ENCODE measurements around the gene TIGD1. TPM values are rescaled to one million over a fixed set of nuclear protein-coding genes. Genes with fewer than 3 reads are reported as not detected.
"Not testable (repeated sequence)": the region's sequence is repeated elsewhere in the genome, so short reads cannot be mapped to it uniquely, and the experiment has no call there.

The TIGD1 gene
- total RNA-seq, 2 donors from 2014 or later, result 3.2 to 9.4 TPM

- Mint-ChIP-seq H3K27ac (no peak overlapping the region), H3K36me3 (peaks cover 18% of the 10 kb centered on the region), H3K9me3 (no peaks in the 10 kb centered on the region), H3K27me3 (no peaks in the 10 kb centered on the region), H3K4me3 (no peak overlapping the region), H3K4me1 (ENCODE audit: low read depth in 2 of 2) (peaks cover 15 to 16% of the 10 kb centered on the region in 2 donors)
- ATAC-seq (no peak), DNase-seq (ENCODE audit: low spot score) (no peak)
Measured at GRCh38 chr2:232577841-232578240, 27.5 kb upstream of the TIGD1 start.

DNA sequence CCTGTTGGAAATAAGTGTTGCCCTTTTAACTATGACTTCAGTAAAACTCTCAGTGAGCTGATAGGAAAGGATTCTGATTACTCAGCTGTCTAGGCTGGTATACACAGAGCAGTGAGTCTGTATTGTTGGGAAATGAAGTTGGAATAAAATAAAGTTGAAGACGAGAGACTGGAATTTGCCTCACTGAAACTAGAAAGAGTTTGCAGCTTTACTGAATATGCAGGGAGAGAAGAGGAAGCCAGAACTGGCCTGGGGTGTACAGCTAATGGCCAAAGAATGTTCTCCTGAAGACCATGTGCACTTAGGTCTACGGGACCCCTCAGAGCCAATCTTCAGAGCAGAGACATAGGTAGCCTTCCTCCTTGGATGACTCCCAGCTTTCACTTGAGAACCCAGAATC, 26.6 kb upstream of the TIGD1 start:
- H3K27ac Mint-ChIP-seq, result no peak overlapping the region
- H3K36me3 Mint-ChIP-seq, result peaks cover 18% of the 10 kb centered on the region
- H3K4me3 Mint-ChIP-seq, result no peak overlapping the region
- no peak for ATAC-seq
- peaks cover 15 to 16% of the 10 kb centered on the region in 2 donors for H3K4me1 Mint-ChIP-seq (ENCODE audit: low read depth in 2 of 2)
- no peak for DNase-seq (ENCODE audit: low spot score)
- H3K27me3 Mint-ChIP-seq, result no peaks in the 10 kb centered on the region
- H3K9me3 Mint-ChIP-seq, result no peaks in the 10 kb centered on the region

- H3K4me1 Mint-ChIP-seq (ENCODE audit: low read depth in 2 of 2), result peaks cover 8 to 11% of the 10 kb centered on the region in 2 donors
- H3K27me3 Mint-ChIP-seq, result no peaks in the 10 kb centered on the region
- H3K4me3 Mint-ChIP-seq, result no peak overlapping the region
- ATAC-seq, result no peak
- H3K36me3 Mint-ChIP-seq, result peaks cover 7% of the 10 kb centered on the region
- no peak for DNase-seq (ENCODE audit: low spot score)
- no peaks in the 10 kb centered on the region for H3K9me3 Mint-ChIP-seq
- no peak overlapping the region for H3K27ac Mint-ChIP-seq
Measured at GRCh38 chr2:232575404-232575746, 25.0 kb upstream of the TIGD1 start.

DNA sequence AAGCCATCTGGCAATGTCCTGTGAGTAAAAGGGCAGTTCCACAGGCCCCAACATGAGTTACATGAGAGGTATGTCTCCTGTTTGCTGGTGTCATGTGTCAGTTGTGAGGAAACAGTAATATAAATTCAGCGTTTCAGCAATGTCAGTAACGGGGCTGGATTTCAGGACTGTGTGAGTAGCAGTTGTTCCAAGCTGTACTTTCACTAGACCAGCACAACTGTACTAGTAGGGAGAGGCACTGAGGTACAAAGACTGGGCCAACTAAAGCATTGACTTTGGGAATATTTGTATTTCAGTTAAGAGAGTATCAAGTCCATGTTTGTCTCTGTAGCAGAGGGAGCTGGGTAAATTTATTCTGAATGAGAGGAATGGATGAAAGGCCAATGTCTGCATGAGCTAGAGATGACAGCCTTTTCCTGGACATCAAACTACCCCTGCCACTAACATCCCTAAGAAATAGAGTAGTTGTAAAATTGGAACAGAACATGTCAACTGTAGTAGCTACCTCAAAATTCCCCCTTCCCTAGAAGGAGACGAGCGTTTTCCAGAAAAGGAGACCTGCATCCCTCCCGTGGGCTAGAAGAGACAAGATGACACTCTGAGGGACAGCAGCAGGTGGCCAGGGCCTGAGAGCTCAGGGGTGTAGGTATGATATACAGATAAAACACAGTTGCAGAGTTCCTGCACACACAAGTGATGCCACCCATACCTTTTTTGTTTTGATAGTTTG, 24.5 kb upstream of the TIGD1 start:
- ATAC-seq (no peak), DNase-seq (ENCODE audit: low spot score) (no peak)
- Mint-ChIP-seq H3K4me3 (no peak overlapping the region), H3K27me3 (no peaks in the 10 kb centered on the region), H3K9me3 (no peaks in the 10 kb centered on the region), H3K4me1 (ENCODE audit: low read depth in 2 of 2) (peaks cover 3 to 6% of the 10 kb centered on the region in 2 donors), H3K36me3 (peaks cover 7% of the 10 kb centered on the region), H3K27ac (no peak overlapping the region)

- ATAC-seq, result no peak
- DNase-seq (ENCODE audit: low spot score), result no peak
- Mint-ChIP-seq H3K4me1 (ENCODE audit: low read depth in 2 of 2) (peaks cover 0 to 4% of the 10 kb centered on the region in 2 donors), H3K9me3 (no peaks in the 10 kb centered on the region), H3K36me3 (peaks cover 14% of the 10 kb centered on the region), H3K4me3 (no peak overlapping the region), H3K27me3 (no peaks in the 10 kb centered on the region), H3K27ac (no peak overlapping the region)
Measured at GRCh38 chr2:232573771-232574435, 23.5 kb upstream of the TIGD1 start.

- peaks cover 22% of the 10 kb centered on the region for H3K36me3 Mint-ChIP-seq
- ATAC-seq (no peak), DNase-seq (ENCODE audit: low spot score) (no peak)
- no peak overlapping the region for H3K27ac Mint-ChIP-seq
- peaks cover 0 to 8% of the 10 kb centered on the region in 2 donors for H3K4me1 Mint-ChIP-seq (ENCODE audit: low read depth in 2 of 2)
- H3K27me3 Mint-ChIP-seq, result no peaks in the 10 kb centered on the region
- H3K4me3 Mint-ChIP-seq, result no peak overlapping the region
- no peaks in the 10 kb centered on the region for H3K9me3 Mint-ChIP-seq
Measured at GRCh38 chr2:232573042-232573441, 22.7 kb upstream of the TIGD1 start.

DNA sequence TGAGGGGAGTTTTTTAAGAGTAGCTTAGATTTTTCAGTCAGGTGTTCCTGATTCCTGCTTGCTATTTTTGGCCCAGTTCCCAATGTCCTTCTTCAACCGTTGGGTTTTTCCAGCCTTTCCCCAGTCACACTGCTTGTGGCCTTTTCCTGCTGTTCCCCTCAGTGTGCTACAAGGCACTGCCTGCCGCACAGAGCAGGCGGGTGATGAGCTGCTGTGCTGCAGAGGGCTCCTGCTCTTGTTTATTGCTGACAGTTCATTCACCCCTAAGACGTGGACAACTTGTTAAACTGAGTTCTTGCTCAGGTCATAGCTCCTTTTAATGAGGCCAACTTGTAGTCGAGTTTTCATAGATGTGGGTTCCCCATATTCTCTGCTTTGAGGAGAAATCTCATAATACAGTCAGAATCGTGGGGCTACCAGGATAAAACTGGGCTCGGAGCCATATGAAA, 20.7 kb upstream of the TIGD1 start:
- Mint-ChIP-seq H3K4me3 (no peak overlapping the region), H3K27ac (no peak overlapping the region), H3K4me1 (ENCODE audit: low read depth in 2 of 2) (peaks cover 0 to 8% of the 10 kb centered on the region in 2 donors), H3K36me3 (peaks cover 25% of the 10 kb centered on the region), H3K27me3 (no peaks in the 10 kb centered on the region), H3K9me3 (no peaks in the 10 kb centered on the region)
- DNase-seq (ENCODE audit: low spot score) (no peak), ATAC-seq (no peak)

DNA sequence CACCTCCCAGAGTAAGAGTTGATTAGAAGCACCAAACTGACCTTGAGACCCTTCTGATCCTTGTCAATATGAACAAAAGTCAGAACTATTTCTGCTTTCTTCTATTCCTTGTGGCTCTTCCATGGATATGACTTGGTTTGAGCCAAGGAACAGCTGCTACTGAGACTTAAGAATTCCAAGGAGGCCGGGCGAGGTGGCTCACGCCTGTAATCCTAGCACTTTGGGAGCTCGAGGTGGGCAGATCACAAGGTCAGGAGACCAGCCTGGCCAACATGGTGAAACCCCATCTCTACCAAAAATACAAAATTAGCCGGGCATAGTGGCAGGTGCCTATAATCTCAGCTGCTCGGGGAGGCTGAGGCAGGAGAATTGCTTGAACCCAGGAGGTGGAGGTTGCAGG, 20.1 kb upstream of the TIGD1 start:
- not testable (repeated sequence) for H3K27ac Mint-ChIP-seq; H3K27me3 Mint-ChIP-seq; ATAC-seq; H3K9me3 Mint-ChIP-seq; H3K4me3 Mint-ChIP-seq; DNase-seq (ENCODE audit: low spot score); H3K4me1 Mint-ChIP-seq (ENCODE audit: low read depth in 2 of 2)
- H3K36me3 Mint-ChIP-seq, result peaks cover 25% of the 10 kb centered on the region

GRCh38 chr2:232569541-232569940, 19.2 kb upstream of the TIGD1 start:
- no peak for DNase-seq (ENCODE audit: low spot score)
- no peaks in the 10 kb centered on the region for H3K9me3 Mint-ChIP-seq
- H3K4me1 Mint-ChIP-seq (ENCODE audit: low read depth in 2 of 2), result peaks cover 0 to 8% of the 10 kb centered on the region in 2 donors
- H3K36me3 Mint-ChIP-seq, result peaks cover 29% of the 10 kb centered on the region
- no peaks in the 10 kb centered on the region for H3K27me3 Mint-ChIP-seq
- ATAC-seq, result no peak
- no peak overlapping the region for H3K4me3 Mint-ChIP-seq
- no peak overlapping the region for H3K27ac Mint-ChIP-seq

GRCh38 chr2:232568161-232568560, 17.8 kb upstream of the TIGD1 start:
- Mint-ChIP-seq H3K36me3 (peaks cover 25% of the 10 kb centered on the region), H3K27me3 (no peaks in the 10 kb centered on the region), H3K4me1 (ENCODE audit: low read depth in 2 of 2) (peaks cover 0 to 8% of the 10 kb centered on the region in 2 donors), H3K27ac (no peak overlapping the region), H3K9me3 (no peaks in the 10 kb centered on the region), H3K4me3 (no peak overlapping the region)
- DNase-seq (ENCODE audit: low spot score), result no peak
- ATAC-seq, result no peak

- Mint-ChIP-seq H3K9me3 (no peaks in the 10 kb centered on the region), H3K27me3 (no peaks in the 10 kb centered on the region), H3K27ac (no peak overlapping the region), H3K4me1 (ENCODE audit: low read depth in 2 of 2) (peaks cover 0 to 8% of the 10 kb centered on the region in 2 donors), H3K4me3 (no peak overlapping the region), H3K36me3 (peaks cover 25% of the 10 kb centered on the region)
- ATAC-seq (no peak), DNase-seq (ENCODE audit: low spot score) (no peak)
Measured at GRCh38 chr2:232567721-232568120, 17.4 kb upstream of the TIGD1 start.

- Mint-ChIP-seq H3K4me1 (ENCODE audit: low read depth in 2 of 2) (peaks cover 0 to 1% of the 10 kb centered on the region in 2 donors), H3K9me3 (no peaks in the 10 kb centered on the region), H3K4me3 (no peak overlapping the region), H3K27me3 (no peaks in the 10 kb centered on the region), H3K36me3 (peaks cover 23% of the 10 kb centered on the region), H3K27ac (peak overlapping the region in 1 of 2 donors; percentile 48)
- DNase-seq (ENCODE audit: low spot score), result no peak
- no peak for ATAC-seq
Measured at GRCh38 chr2:232563580-232563979, 13.2 kb upstream of the TIGD1 start.

- H3K36me3 Mint-ChIP-seq, result peaks cover 23% of the 10 kb centered on the region
- no peaks in the 10 kb centered on the region for H3K9me3 Mint-ChIP-seq
- ATAC-seq, result no peak
- no peaks in the 10 kb centered on the region for H3K4me1 Mint-ChIP-seq (ENCODE audit: low read depth in 2 of 2)
- no peak overlapping the region for H3K4me3 Mint-ChIP-seq
- H3K27ac Mint-ChIP-seq, result peak overlapping the region in 1 of 2 donors; percentile 48
- DNase-seq (ENCODE audit: low spot score), result no peak
- H3K27me3 Mint-ChIP-seq, result no peaks in the 10 kb centered on the region
Measured at GRCh38 chr2:232562515-232563151, 12.3 kb upstream of the TIGD1 start.

GRCh38 chr2:232556426-232556825, 6.1 kb upstream of the TIGD1 start:
- Mint-ChIP-seq H3K36me3 (peaks cover 35% of the 10 kb centered on the region), H3K4me3 (no peak overlapping the region), H3K27me3 (no peaks in the 10 kb centered on the region), H3K4me1 (ENCODE audit: low read depth in 2 of 2) (peaks cover 38 to 49% of the 10 kb centered on the region in 2 donors), H3K9me3 (no peaks in the 10 kb centered on the region), H3K27ac (no peak overlapping the region)
- DNase-seq (ENCODE audit: low spot score), result no peak
- no peak for ATAC-seq

Data from natural killer cell treated with Interleukin-12 subunit alpha and Interleukin-12 subunit beta and Interleukin-15 and Interleukin-18, amount 100 ng/mL, for 72 hours (primary cell).